ENCODE results near the gene SLC26A6. TPM values are rescaled to one million over a fixed set of nuclear protein-coding genes. Genes with fewer than 3 reads are reported as not detected.

SLC26A6 gene
- total and polyA plus RNA-seq, 2 of the 13 experiments (the other 11 are each of a cell fraction or from before 2014, with no cell fraction given), result 40.7 to 184 TPM

DNA sequence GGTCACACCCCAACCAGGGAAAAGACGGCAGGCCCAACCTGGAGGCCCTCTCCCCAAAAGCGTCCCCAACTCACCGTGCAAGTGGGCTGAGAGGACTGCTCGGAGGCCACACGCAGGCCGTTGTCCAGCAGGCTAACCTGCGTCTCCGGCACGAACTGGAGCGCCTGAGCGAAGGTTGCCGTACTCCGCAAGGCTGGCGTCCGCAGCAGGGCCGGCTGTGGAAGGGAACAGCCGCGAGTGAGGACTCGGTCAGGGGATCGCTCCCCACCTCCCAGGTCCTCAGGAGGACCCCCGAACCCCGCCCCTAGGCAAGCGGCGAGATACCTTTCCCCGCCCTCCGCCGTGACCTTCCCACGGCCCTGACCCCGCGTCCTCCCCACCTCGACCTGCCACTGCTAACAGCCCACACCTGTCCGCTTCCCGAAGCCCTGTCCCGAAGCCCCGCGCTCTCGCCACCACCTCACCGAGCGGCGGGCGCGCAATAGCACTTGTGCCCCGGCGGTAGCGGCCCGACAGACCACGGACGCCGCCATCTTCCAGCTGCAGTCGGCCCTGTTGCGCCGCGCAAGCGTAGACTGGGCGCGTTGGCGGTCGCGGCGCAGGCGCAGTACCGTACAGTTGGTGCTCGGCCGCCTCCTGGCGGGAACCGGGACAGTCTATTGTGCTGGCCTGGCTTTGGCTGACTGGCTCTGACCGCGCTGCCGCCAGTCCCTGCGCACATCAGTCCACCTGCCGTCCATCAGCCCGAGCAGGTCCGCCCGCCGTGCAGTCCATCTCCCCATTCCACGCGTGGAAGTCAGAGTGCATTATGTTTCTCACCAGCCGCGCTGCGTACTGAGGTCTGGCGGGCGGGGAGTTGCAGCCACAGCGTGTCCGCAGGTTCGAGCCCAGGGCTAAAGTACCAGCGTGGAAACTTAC is 25.9 kb downstream of the SLC26A6 start, which contains the start of gene UQCRC1 (continued):
- TF ChIP-seq, protein P1, sequence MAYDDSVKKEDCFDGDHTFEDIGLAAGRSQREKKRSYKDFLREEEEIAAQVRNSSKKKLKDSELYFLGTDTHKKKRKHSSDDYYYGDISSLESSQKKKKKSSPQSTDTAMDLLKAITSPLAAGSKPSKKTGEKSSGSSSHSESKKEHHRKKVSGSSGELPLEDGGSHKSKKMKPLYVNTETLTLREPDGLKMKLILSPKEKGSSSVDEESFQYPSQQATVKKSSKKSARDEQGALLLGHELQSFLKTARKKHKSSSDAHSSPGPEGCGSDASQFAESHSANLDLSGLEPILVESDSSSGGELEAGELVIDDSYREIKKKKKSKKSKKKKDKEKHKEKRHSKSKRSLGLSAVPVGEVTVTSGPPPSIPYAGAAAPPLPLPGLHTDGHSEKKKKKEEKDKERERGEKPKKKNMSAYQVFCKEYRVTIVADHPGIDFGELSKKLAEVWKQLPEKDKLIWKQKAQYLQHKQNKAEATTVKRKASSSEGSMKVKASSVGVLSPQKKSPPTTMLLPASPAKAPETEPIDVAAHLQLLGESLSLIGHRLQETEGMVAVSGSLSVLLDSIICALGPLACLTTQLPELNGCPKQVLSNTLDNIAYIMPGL (CRISPR knock-in tag; IDR thresholded peaks at IDR 0.05; ENCODE audit: borderline replicate concordance in 1 of 2, low read depth in 1 of 2), result peak; percentile 95 to 97
- peak; percentile 82; the same call in 1 of the 2 replicates for TF ChIP-seq MTA1 (CRISPR knock-in tag; IDR thresholded peaks at IDR 0.05; ENCODE audit: borderline replicate concordance)
- TF ChIP-seq ZNF678 (CRISPR knock-in tag; IDR thresholded peaks at IDR 0.05), result no peak
- TF ChIP-seq MEIS1 (CRISPR knock-in tag; IDR thresholded peaks at IDR 0.05; ENCODE audit: borderline replicate concordance), result peak; percentile 73; the same call in 1 of the 2 replicates
- TF ChIP-seq ZNF629 (CRISPR knock-in tag; conservative IDR thresholded peaks at IDR 0.05), result 0 out of 2 replicates have a peak, but pooled peaks have one; percentile 6
- no peak for TF ChIP-seq NCOA2 (CRISPR knock-in tag; IDR thresholded peaks at IDR 0.05)
- peak; percentile 74; the same call in 1 of the 2 replicates for TF ChIP-seq KLF15 (CRISPR knock-in tag; IDR thresholded peaks at IDR 0.05; ENCODE audit: borderline replicate concordance)
- TF ChIP-seq NFE2L2 (IDR thresholded peaks at IDR 0.05; ENCODE audit: low read length), result no peak
- TF ChIP-seq, protein P2, sequence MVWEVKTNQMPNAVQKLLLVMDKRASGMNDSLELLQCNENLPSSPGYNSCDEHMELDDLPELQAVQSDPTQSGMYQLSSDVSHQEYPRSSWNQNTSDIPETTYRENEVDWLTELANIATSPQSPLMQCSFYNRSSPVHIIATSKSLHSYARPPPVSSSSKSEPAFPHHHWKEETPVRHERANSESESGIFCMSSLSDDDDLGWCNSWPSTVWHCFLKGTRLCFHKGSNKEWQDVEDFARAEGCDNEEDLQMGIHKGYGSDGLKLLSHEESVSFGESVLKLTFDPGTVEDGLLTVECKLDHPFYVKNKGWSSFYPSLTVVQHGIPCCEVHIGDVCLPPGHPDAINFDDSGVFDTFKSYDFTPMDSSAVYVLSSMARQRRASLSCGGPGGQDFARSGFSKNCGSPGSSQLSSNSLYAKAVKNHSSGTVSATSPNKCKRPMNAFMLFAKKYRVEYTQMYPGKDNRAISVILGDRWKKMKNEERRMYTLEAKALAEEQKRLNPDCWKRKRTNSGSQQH (CRISPR knock-in tag; IDR thresholded peaks at IDR 0.05; ENCODE audit: low read depth), result peak; percentile 17; the same call in 1 of the 2 replicates
- TF ChIP-seq RFXANK (CRISPR knock-in tag; IDR thresholded peaks at IDR 0.05), result no peak
- TF ChIP-seq, protein P3, sequence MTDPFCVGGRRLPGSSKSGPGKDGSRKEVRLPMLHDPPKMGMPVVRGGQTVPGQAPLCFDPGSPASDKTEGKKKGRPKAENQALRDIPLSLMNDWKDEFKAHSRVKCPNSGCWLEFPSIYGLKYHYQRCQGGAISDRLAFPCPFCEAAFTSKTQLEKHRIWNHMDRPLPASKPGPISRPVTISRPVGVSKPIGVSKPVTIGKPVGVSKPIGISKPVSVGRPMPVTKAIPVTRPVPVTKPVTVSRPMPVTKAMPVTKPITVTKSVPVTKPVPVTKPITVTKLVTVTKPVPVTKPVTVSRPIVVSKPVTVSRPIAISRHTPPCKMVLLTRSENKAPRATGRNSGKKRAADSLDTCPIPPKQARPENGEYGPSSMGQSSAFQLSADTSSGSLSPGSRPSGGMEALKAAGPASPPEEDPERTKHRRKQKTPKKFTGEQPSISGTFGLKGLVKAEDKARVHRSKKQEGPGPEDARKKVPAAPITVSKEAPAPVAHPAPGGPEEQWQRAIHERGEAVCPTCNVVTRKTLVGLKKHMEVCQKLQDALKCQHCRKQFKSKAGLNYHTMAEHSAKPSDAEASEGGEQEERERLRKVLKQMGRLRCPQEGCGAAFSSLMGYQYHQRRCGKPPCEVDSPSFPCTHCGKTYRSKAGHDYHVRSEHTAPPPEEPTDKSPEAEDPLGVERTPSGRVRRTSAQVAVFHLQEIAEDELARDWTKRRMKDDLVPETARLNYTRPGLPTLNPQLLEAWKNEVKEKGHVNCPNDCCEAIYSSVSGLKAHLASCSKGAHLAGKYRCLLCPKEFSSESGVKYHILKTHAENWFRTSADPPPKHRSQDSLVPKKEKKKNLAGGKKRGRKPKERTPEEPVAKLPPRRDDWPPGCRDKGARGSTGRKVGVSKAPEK (CRISPR knock-in tag; IDR thresholded peaks at IDR 0.05; ENCODE audit: borderline replicate concordance), result peak; percentile 69; the same call in 1 of the 2 replicates
- TF ChIP-seq STAT5B (CRISPR knock-in tag; IDR thresholded peaks at IDR 0.05), result no peak
- TF ChIP-seq ZNF331 (CRISPR knock-in tag; IDR thresholded peaks at IDR 0.05), result peak; percentile 45
- no peak; the same call in 1 of the 2 replicates for TF ChIP-seq MIXL1 (CRISPR knock-in tag; IDR thresholded peaks at IDR 0.05)
- TF ChIP-seq ZSCAN9 (CRISPR knock-in tag; IDR thresholded peaks at IDR 0.05; ENCODE audit: borderline replicate concordance), result no peak
- TF ChIP-seq, protein P4, sequence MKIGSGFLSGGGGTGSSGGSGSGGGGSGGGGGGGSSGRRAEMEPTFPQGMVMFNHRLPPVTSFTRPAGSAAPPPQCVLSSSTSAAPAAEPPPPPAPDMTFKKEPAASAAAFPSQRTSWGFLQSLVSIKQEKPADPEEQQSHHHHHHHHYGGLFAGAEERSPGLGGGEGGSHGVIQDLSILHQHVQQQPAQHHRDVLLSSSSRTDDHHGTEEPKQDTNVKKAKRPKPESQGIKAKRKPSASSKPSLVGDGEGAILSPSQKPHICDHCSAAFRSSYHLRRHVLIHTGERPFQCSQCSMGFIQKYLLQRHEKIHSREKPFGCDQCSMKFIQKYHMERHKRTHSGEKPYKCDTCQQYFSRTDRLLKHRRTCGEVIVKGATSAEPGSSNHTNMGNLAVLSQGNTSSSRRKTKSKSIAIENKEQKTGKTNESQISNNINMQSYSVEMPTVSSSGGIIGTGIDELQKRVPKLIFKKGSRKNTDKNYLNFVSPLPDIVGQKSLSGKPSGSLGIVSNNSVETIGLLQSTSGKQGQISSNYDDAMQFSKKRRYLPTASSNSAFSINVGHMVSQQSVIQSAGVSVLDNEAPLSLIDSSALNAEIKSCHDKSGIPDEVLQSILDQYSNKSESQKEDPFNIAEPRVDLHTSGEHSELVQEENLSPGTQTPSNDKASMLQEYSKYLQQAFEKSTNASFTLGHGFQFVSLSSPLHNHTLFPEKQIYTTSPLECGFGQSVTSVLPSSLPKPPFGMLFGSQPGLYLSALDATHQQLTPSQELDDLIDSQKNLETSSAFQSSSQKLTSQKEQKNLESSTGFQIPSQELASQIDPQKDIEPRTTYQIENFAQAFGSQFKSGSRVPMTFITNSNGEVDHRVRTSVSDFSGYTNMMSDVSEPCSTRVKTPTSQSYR (CRISPR knock-in tag; IDR thresholded peaks at IDR 0.05; ENCODE audit: borderline replicate concordance), result no peak
- TF ChIP-seq SMAD1 (CRISPR knock-in tag; IDR thresholded peaks at IDR 0.05; ENCODE audit: borderline replicate concordance, low read depth), result peak; percentile 88; the same call in 1 of the 2 replicates
- TF ChIP-seq JDP2 (CRISPR knock-in tag; IDR thresholded peaks at IDR 0.05; ENCODE audit: borderline replicate concordance), result no peak; the same call in 1 of the 2 replicates
- peak; percentile 95 for TF ChIP-seq ZNF674 (CRISPR knock-in tag; IDR thresholded peaks at IDR 0.05; ENCODE audit: low read depth)
- no peak for TF ChIP-seq ZNF3 (CRISPR knock-in tag; IDR thresholded peaks at IDR 0.05)

All from HepG2 (cell line).